NCI-H2196 (cell line): ENCODE measurements around the gene LUZP1.
A peak's percentile ranks its signal among the peaks of the same experiment; 100 is the strongest.

ENCODE experiments used
- DNase-seq: peaks from one replicate; lab custom pipeline; 2025; ENCODE audit not compliant: unreplicated experiment; lab: John Stamatoyannopoulos, UW

LUZP1 gene

GRCh38 chr1:23156940-23157339 is 11.7 kb downstream of the LUZP1 start:
- DNase-seq, result no peak

DNA sequence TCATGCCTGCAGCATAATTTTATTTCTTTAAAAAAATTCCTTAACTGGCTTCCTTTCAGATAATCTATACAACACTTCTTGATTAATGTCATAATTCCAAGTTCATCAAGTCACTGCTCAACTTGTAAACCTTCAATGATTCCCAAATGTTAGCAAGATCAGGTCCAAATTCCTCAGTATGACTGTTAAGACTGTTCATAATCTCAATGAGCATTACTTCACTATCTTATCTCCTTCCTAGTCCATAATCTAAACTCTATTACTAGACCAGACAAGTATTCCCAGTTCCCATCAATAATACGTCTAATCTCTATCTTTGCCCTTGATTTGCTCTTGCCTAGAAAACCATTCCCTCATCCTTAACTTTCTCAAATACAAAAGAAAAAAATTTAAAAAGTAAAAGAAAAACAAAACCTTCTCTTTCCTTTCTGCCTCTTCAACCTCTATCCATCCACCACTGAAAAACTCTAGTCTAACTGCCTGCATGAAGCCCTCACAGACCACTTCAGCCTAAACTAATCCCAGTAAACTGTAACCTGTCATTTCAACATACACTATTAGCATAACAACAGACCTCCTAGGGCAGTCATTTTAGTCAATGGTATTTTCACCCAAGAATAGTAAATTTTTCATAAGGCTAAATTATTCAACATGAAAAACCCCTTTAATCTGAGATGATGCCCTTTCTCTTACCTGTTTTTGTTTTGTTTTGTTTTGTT is 15.5 kb downstream of the LUZP1 start:
- DNase-seq, result no peak

GRCh38 chr1:23150742-23151141 is 17.9 kb downstream of the LUZP1 start:
- DNase-seq, result no peak

DNA sequence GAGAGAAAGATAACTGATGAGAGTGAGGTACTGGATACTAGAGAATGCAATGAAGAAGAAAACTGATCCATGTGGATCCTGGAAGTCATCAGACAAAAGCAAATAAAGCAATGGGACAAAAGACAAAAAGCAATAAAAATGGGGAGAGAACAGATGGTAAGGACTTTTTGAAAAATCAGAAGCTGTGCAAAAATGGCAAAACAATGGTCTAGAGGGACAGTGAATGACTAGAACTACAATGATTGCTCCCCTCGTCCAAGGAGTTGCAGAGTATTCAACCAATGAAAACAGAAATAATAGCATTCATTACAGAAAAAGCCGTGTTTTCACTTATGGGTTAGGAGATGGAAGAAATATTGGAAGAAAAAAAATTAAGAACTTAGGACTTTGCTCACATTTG is 18.5 kb downstream of the LUZP1 start:
- no peak for DNase-seq

DNA sequence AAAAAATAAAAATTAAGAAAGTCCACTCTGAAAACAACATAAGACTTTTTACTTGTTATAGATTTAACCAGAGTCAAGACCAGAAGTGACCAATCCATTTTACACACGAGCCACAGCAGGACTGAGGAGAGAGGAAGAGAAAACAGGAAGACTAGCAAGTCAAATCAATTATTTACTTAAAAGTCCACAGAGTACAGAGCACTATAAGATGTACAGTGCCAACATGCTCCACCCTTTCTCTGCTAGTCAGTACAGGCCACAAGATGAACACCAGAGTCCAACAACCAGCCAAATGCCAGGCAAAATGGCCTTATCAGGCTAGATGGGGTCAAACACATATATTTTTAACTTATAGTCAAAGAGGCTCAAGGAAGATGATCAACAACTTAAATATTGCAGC is 19.5 kb downstream of the LUZP1 start:
- no peak for DNase-seq

GRCh38 chr1:23148084-23148483 is 20.6 kb downstream of the LUZP1 start:
- no peak for DNase-seq

DNA sequence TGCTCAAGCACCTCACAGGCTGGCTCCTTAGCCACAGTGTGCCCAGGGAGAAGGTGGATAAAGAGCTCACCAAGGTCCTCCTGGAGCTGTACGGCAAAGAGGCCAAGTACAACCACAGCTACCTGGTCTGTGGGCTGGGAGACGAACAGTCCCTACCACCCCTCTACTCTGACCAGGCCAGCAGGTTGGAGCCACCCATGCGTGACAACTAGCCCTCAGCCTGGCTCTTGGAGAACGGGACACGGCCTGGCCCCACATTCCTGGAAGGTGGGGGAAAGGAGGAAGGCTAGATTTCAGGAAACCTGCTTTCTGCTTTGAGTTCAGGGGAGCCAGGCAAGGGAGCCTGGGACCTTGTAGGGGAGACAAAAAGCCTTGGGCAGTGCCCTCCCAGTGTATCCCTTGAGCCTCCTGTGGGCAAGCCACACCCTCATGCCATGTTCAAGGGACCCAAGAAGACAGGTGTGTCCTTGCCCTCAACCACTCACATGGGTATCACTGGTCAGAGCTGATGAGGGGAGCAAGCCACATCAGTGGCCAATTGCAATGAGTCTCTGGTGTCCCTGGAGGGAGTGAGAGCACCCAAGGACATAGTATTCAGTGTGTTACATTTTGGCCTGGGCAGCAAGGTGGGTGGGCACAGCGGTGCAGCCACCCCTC is 27.6 kb downstream of the LUZP1 start:
- DNase-seq, result no peak

GRCh38 chr1:23135268-23135667 is 33.4 kb downstream of the LUZP1 start:
- DNase-seq, result no peak

- DNase-seq, result no peak
Measured at GRCh38 chr1:23134055-23134454, 34.6 kb downstream of the LUZP1 start.

DNA sequence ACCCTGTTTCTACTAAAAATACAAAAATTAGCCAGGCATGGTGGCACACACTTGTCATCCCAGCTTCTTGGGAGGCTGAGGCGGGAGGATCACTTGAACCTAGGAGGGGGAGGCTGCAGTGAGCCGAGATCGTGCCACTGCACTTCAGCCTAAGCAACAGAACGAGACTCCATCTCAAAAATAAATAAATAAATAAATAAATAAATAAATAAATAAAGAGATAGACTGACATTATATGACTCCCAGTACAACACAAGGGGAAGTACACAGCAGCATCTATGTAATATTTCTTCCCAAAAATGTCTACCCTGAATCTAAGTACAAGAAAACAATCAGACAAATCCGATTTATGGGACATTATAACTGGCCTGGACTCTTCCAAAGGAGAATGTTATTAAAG is 35.1 kb downstream of the LUZP1 start:
- DNase-seq, result no peak

GRCh38 chr1:23132033-23132432 is 36.6 kb downstream of the LUZP1 start:
- DNase-seq, result no peak

GRCh38 chr1:23129846-23130245 is 38.8 kb downstream of the LUZP1 start:
- no peak for DNase-seq

DNA sequence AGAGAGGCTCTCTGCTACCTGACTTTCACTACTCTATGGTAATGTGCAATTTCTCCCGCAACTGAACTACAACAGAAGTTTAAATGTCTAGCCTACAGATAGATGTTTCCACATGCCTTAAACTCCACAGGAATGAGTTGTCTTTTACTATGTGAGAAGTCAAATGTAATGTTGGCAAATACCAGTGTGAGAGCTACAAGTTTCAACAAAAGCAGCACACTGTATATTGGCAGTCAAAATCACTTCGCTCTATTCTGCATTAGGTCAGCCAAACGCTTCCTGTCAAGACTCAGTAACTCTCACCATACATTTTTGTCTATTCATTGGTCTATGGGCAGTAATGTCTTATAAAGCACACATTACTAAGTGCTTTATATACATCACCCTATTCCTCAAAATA is 41.9 kb downstream of the LUZP1 start:
- no peak for DNase-seq

GRCh38 chr1:23126200-23126599 is 42.5 kb downstream of the LUZP1 start:
- no peak for DNase-seq

GRCh38 chr1:23125489-23125888 is 43.2 kb downstream of the LUZP1 start:
- DNase-seq, result no peak

DNA sequence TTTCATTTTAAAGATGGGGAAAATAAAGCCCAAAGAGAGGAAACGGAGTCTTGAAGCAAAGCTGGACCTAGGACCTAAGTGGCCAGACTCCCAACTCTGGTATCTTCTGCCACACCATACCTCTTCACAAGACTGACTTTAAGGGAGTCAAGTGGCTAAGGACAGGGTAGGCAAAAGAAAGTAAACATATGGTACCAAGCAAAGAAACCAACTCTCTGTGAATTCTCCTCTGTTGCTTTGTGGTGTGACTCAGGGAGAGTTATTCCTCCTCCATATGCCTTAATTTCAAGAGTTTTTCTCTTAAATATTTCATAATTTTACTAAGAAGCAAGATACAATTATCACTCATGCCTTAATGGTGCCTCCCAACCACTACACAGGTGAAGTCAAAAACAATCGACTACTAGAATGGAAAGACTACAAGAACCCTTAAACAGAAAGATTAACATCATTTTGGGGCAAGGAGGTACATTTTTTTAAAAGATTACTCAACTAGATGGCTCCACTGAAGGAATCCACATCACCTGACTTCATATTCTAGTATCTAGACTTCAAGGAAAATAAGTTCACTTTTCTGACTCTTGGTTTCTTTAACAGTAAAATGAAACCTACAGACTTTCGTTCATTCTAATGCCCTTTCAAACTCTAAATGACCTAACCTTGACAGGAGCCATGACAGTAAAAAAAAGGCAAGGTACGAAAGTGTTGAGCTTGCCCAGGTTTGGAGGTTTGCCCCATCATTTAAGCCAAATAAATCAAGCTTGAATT is 44.2 kb downstream of the LUZP1 start:
- DNase-seq, result no peak

- no peak for DNase-seq
Measured at GRCh38 chr1:23123528-23123927, 45.1 kb downstream of the LUZP1 start.

- no peak for DNase-seq
Measured at GRCh38 chr1:23122796-23123195, 45.9 kb downstream of the LUZP1 start.

DNA sequence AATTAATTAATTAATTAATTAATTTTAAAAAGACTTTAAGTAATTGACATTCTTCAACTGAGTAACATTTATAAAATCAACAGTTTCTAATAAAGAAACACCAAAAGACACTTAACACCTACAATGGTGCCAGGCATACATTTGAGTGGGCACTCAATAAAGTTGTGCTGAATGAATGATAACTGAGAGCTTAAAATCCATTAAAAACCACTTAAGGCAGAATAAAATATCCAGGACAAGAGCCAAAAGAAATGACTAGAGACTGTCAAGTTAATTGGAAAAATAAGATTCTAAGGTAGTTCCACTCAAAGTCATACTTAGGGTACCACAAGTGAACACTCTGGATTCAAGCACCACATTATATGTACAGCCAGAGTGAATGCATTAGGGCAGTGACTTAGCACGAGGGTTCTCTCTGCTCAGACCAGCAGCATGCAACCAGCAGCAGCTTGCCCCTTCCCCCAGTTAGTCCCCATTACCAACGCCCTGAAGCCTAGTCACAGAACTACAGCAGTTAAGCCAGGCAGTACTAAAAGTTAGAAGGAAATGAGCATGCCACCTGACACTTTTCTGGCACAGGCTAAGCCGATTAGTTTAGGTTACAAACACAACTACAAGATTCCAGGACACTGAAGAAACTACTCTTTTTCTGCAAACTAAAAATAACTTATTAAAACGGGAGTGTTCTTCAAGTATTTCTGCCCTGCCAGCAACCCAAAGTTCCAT is 46.5 kb downstream of the LUZP1 start:
- DNase-seq, result no peak

- DNase-seq, result no peak
Measured at GRCh38 chr1:23120383-23120782, 48.3 kb downstream of the LUZP1 start.

DNA sequence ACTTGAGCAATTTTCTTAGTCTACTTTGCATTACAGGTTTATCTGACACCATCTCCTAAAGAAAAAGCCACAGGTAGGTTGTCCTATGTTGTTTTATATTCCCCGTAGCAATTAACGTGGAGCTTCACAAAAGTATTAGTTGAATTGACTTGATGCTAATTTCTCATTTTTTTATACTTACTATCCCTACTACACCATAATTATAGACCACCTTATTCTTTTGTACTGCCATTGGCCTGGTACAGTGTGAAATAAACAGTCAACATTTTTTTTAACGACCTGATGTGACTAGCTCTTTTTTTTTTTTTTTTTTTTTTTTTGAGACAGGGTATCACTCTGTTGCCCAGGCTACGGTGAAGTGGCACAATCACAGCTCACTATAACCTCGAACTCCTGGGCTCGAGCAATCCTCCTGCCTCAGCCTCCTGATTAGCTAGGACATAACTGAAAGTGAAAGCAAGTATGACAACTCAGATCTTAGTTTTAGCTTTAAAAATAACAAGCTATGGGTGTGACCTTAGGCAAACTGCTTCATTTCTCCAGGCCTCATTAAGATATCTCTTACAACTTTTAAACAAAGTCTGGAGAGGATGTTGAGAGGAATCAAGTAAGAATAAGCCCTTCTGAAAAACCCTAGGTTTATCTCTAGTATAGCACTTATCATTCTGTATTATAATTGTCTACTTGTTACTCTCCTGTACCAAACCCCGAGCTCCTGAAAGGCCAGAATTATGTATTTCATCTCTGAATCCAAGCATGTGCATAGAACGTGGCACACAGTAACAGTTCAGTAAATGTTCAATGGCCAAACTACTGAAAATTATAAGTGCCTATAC is 49.5 kb downstream of the LUZP1 start:
- peak; percentile 14 for DNase-seq
